Hair follicle dermal papilla cell (primary cell): Measurements from ENCODE around the gene XYLT2. TPM values are rescaled to one million over a fixed set of nuclear protein-coding genes. Genes with fewer than 3 reads are reported as not detected.

Experiments
- small RNA-seq: library from RNA; depleted of rRNA; stranded (forward); fragments of <200 nt; gene quantifications from one replicate; pipeline ENCODE3, GENCODE V24; 2012
- total RNA-seq: library from RNA; depleted of rRNA; stranded (reverse); fragments of >200 nt; gene quantifications from 2 replicates; pipeline ENCODE4 v1.2.3, GENCODE V29; 2012

The XYLT2 gene
- 53.1 and 59.3 TPM in 2 replicates for total RNA-seq

DNA sequence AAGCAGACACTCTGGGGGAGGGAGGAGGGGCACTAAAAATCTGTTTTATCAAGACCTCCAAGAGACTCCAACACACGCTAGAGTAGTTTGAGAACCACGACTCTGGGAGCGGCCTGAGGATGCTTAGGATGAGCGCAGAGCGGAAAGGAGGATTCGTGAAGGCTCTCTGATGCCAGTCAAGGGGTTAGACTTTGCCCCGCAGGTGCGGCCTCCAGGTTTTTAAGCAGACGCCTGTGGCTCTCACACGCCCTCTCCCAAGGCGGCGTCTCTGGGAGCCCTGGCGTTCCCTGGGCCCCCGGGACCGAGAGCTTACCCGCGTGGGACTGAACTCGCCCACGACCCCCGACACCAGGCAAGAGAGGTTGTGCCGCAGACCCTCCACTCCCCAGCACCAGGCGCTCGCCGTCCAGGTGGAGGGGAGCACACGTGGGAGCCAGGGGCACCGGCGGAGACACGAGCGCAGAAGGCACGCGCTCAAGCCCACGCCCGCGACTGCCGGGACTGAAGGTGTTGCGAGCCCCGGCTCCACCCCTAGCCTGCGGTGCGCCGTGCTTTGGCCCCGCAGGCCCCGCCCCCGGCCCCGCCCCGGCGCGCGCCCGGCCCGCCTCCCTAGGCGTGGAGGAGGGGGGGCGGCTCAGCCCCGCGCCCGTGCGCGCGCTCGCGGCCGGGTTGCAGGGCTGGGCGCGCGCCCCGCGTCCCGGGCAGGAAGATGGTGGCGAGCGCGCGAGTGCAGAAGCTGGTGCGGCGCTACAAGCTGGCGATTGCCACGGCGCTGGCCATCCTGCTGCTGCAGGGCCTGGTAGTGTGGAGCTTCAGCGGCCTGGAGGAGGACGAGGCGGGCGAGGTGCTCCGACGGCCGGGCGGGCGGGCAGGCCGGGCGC is at the start of gene XYLT2:
Gene XYLT2, plus strand, starts transcription at position 695 of the 881 bp plus-strand sequence. Its CDS starts 15 bp downstream, at position 710.

DNA sequence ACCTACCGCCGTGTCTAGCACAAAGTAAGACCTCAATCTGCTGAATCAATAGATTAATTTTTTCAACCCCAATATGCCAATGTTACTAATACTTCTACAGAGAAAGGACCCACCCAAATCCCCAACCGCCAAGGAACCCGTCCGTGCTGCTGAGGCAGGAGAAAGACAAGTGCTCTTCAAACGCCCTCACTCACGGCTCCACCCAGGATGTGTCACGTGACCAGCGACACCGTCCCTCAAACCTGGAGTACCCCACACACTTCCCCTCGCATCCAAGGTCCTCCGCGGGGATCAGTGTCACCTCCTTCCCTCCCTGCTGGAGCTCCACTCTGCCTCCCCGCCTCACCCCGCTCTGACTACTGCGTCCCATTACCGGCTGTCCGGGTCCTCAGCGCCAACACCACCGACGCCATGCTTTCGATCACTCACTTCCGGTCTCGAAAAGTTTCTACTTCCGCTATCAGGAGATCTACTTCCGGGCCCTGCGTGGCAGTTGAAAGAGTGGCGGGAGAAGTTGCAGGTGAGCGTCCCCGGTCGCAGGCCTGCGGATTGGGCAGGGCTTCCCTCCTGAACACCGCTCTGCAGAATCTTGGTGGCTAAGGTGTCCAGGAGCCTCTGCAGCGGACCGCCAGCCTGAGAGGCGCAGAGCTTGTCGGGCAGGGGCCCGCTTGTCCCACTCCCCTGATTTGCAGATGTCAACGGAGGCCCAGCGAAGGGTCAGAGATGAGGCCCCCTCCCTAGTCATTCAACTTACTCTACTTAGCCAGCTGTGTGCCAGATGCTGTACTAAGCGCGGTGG is 27.0 kb downstream of the XYLT2 start, which contains the start of the genes EME1 and MRPL27:
Gene EME1, plus strand, starts transcription at position 472 of the 799 bp plus-strand sequence. CDS start 1,980 bp downstream, outside the sequence.
Gene MRPL27, minus strand, starts transcription at position 427 of the 799 bp plus-strand sequence. Its CDS starts 14 bp downstream, at position 413.

DNA sequence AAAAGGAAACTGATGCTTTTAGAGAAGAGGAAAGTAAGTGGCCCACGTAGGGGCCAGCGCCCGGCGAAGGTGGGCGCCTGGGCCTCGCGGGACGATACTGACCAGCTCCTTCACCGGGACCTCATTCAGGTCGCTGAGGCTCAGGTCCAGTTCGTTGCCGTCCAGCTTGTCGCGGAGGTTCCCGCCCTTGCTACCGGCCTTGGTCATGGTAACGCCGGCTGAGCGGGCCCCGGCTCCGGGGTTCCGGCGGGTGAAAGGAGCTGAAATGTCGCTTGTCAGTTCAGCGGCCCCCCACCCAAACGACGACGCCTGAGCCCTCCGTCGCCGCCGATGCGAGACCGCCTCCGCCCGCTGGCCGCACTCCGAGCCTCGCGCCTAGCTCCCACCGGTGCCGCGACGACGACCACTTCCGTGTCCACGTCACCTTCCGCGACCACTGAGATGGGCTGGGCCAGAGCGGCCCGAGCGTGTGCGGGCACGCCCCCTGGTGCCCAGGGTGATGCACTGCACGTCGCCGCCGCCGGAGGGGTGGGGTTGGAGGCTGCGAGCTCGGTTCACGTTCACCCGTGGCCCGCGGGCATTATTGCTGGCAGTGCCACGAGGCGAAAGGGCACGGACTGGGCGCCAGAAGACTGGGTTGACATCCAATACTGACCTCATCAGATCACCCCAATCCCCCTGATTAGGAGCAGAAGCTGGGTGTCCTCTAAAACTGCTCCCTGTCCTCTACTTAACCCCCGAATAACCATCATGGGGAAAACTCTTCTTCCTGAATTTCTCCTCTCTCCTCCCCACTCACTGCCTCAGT is 51.4 kb downstream of the XYLT2 start, which contains the start of gene LRRC59:
Gene LRRC59, minus strand, starts transcription at position 413 of the 808 bp plus-strand sequence. Its CDS starts 206 bp downstream, at position 207.

Small RNA genes lying within 50 kb of the gene (small RNA-seq; reads per million reads assigned to genes)
- gene RF00019, result not detected

Other genes starting within 250 kb of the XYLT2 start
- 9.0 and 9.1 TPM in 2 replicates for gene SAMD14, start 216.0 kb upstream of the XYLT2 start, total RNA-seq
- gene PPP1R9B, start 195.4 kb upstream of the XYLT2 start, total RNA-seq, result 63.9 and 65.1 TPM in 2 replicates
- 1.8 and 2.4 TPM in 2 replicates for gene SGCA, start 180.1 kb upstream of the XYLT2 start, total RNA-seq
- 4,697 and 6,239 TPM in 2 replicates for gene COL1A1, start 144.5 kb upstream of the XYLT2 start, total RNA-seq
- not detected in 2 replicates for gene TMEM92, start 71.7 kb upstream of the XYLT2 start, total RNA-seq
- 46.6 and 58.8 TPM in 2 replicates for gene MRPL27, start 27.1 kb downstream of the XYLT2 start, total RNA-seq
- 0.32 and 0.85 TPM in 2 replicates for gene EME1, start 27.1 kb downstream of the XYLT2 start, total RNA-seq
- 154 and 158 TPM in 2 replicates for gene LRRC59, start 51.4 kb downstream of the XYLT2 start, total RNA-seq
- gene ACSF2, start 80.1 kb downstream of the XYLT2 start, total RNA-seq, result 17.5 and 27.4 TPM in 2 replicates
- not detected in 2 replicates for gene CHAD, start 122.8 kb downstream of the XYLT2 start, total RNA-seq
- 22.4 and 25.3 TPM in 2 replicates for gene RSAD1, start 132.7 kb downstream of the XYLT2 start, total RNA-seq
- gene MYCBPAP, start 162.3 kb downstream of the XYLT2 start, total RNA-seq, result 0.97 and 1.1 TPM in 2 replicates
- gene EPN3, start 186.6 kb downstream of the XYLT2 start, total RNA-seq, result not detected in 2 replicates
- gene SPATA20, start 201.0 kb downstream of the XYLT2 start, total RNA-seq, result 82.5 and 155 TPM in 2 replicates
- 0.97 and 2.9 TPM in 2 replicates for gene CACNA1G, start 214.6 kb downstream of the XYLT2 start, total RNA-seq